ENCODE results near the gene KCNIP4.

DNA sequence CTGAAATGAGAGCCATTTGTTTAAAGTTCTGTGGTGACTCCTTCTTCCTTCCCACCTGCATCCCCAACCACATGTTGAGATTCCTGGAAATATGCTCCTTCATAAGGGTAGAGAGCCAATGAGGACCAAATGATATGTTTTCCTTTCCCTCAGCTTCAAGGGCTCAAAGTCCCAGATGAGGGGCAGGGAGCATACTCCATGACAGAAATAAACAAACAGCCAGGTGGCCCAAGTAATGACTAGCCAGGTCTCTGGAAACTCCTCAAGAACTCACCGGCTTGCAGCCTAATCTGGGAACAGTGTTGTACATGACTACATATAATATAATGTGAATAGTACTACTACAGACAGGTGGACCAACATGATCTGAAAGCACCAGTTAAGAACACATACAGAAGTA, 856.0 kb downstream of the KCNIP4 start:
- TF ChIP-seq, protein P1, sequence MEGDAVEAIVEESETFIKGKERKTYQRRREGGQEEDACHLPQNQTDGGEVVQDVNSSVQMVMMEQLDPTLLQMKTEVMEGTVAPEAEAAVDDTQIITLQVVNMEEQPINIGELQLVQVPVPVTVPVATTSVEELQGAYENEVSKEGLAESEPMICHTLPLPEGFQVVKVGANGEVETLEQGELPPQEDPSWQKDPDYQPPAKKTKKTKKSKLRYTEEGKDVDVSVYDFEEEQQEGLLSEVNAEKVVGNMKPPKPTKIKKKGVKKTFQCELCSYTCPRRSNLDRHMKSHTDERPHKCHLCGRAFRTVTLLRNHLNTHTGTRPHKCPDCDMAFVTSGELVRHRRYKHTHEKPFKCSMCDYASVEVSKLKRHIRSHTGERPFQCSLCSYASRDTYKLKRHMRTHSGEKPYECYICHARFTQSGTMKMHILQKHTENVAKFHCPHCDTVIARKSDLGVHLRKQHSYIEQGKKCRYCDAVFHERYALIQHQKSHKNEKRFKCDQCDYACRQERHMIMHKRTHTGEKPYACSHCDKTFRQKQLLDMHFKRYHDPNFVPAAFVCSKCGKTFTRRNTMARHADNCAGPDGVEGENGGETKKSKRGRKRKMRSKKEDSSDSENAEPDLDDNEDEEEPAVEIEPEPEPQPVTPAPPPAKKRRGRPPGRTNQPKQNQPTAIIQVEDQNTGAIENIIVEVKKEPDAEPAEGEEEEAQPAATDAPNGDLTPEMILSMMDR (IDR thresholded peaks at IDR 0.05): no peak
- no peak for TF ChIP-seq POLR2A (IDR thresholded peaks at IDR 0.05)
